Astrocyte (in vitro differentiated cells and primary cell): ENCODE data around the gene HSPA8. TPM values are rescaled to one million over a fixed set of nuclear protein-coding genes. Genes with fewer than 3 reads are reported as not detected.

ENCODE experiments used
- DNase-seq: peaks from one replicate; pipeline ENCODE4 v3.0.0-alpha.2; 2010; ENCODE audit warnings: low read depth
- FAIRE-seq: peaks from 2 replicates; lab custom pipeline; 2011; peaks lifted over from hg19 to GRCh38; lab: Jason Lieb, UNC
- H2AFZ ChIP-seq: 2 replicates; pipeline ENCODE4 v1.6.0; 2012; ENCODE audit warnings: low read depth, low read length, inconsistent platforms
- H3K27ac ChIP-seq: 2 replicates; pipeline ENCODE4 v1.5.1; 2011; ENCODE audit warnings: low read depth, low read length, inconsistent platforms
- H3K27me3 ChIP-seq: 2 replicates; pipeline ENCODE4 v1.6.0; 2011; ENCODE audit warnings: low read length, inconsistent platforms; ENCODE audit not compliant: insufficient read depth
- H3K36me3 ChIP-seq: 2 replicates; pipeline ENCODE4 v1.5.1; 2011; ENCODE audit warnings: low read length, inconsistent platforms; ENCODE audit not compliant: insufficient read depth
- H3K4me1 ChIP-seq: 2 replicates; pipeline ENCODE4 v1.5.1; 2011; ENCODE audit warnings: low read length, inconsistent platforms; ENCODE audit not compliant: insufficient read depth
- H3K4me2 ChIP-seq: 2 replicates; pipeline ENCODE4 v1.6.0; 2012; ENCODE audit warnings: low read length, inconsistent platforms
- H3K4me3 ChIP-seq: 2 replicates; pipeline ENCODE4 v1.5.1; 2011; ENCODE audit warnings: low read depth, mild to moderate bottlenecking, low read length, inconsistent platforms; ENCODE audit not compliant: insufficient read depth
- H3K79me2 ChIP-seq: 2 replicates; pipeline ENCODE4 v1.6.0; 2012; ENCODE audit warnings: mild to moderate bottlenecking, low read length, inconsistent platforms; ENCODE audit not compliant: insufficient read depth
- H3K9ac ChIP-seq: 2 replicates; pipeline ENCODE4 v1.6.0; 2012; ENCODE audit warnings: mild to moderate bottlenecking, low read length, inconsistent platforms
- H3K9me3 ChIP-seq: 2 replicates; pipeline ENCODE4 v1.5.1; 2012; ENCODE audit warnings: low read depth, mild to moderate bottlenecking, low read length, inconsistent platforms; ENCODE audit not compliant: insufficient read depth
- H4K20me1 ChIP-seq: 2 replicates; pipeline ENCODE4 v1.6.0; 2012; ENCODE audit warnings: low read length, inconsistent platforms; ENCODE audit not compliant: insufficient read depth
- H3K27ac Mint-ChIP-seq: one replicate; pipeline ENCODE4 v1.8.0; 2021; ENCODE audit warnings: mild to moderate bottlenecking, mixed read lengths; ENCODE audit not compliant: unreplicated experiment
- H3K27me3 Mint-ChIP-seq: one replicate; pipeline ENCODE4 v1.8.0; 2021; ENCODE audit warnings: low read depth, mixed read lengths; ENCODE audit not compliant: unreplicated experiment
- H3K36me3 Mint-ChIP-seq: one replicate; pipeline ENCODE4 v1.8.0; 2021; ENCODE audit warnings: low read depth, mixed read lengths; ENCODE audit not compliant: unreplicated experiment
- H3K4me1 Mint-ChIP-seq: one replicate; pipeline ENCODE4 v1.8.0; 2021; ENCODE audit warnings: low read depth, mixed read lengths; ENCODE audit not compliant: unreplicated experiment
- H3K4me3 Mint-ChIP-seq: one replicate; pipeline ENCODE4 v1.8.0; 2021; ENCODE audit warnings: mild to moderate bottlenecking, moderate library complexity, mixed read lengths; ENCODE audit not compliant: unreplicated experiment
- H3K9me3 Mint-ChIP-seq: one replicate; pipeline ENCODE4 v1.8.0; 2021; ENCODE audit warnings: mild to moderate bottlenecking, mixed read lengths; ENCODE audit not compliant: unreplicated experiment
- EZH2 ChIP-seq: IDR thresholded peaks from 2 replicates; pipeline ENCODE4 v1.6.1; 2012; ENCODE audit warnings: mild to moderate bottlenecking, low read length, inconsistent platforms; ENCODE audit not compliant: insufficient read depth
- total RNA-seq: library from RNA; stranded (reverse); gene quantifications from 2 replicates; pipeline ENCODE4 v1.2.1, GENCODE V29; 2021
- TF ChIP-seq, protein P1 (sequence below): IDR thresholded peaks from 2 replicates; pipeline ENCODE4 v1.5.1; 2011; ENCODE audit warnings: low read depth, mild to moderate bottlenecking, inconsistent platforms, low read length, moderate library complexity; ENCODE audit not compliant: insufficient read depth

HSPA8 gene
- total RNA-seq, 1 donor from 2014 or later, result 1,502 TPM

DNA sequence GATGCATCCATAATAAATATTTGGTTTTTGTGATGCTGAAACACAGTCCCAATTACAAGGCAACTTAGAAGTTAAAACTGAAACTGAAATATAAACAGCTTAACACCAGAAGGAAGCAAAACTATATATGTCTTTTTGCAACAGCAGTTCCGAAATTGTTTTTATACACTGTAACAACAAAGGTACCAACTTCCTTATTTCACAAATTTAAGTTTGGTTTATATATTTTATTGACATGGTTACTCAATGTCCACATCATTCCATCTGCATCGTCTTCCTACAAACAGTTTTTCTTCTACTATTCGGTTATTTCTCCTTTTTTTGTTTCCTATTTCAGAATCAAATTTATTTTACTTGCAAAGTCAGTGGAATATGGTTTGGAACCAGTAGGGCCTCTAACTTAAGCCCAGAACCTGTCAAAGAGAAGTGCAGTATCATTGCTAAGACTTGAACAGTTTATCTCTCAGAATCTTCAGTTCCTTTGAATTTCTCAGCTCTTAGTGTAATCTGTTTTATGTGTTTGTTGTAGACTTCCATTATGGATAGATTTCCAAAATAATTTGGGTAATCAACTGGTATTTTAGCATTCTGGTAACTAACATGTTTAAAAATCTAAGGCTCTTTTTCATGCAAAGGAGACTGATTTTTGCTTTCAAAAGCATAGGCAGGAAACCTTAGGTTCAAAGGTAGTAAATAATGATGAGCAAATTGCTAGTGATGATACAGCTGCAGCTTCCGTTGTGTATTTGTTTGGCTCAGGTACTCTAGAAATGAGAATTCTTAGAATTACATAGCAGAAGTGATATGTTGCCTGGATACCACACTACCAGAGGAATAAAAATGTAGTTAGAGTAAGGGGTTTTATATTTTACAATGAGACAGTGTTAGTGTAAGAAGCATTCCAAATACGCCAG is 8.2 kb upstream of the HSPA8 start:
- Histone ChIP-seq H3K27me3 (no peaks in the 10 kb centered on the region), H3K4me2 (no peak overlapping the region), H4K20me1 (no peaks in the 10 kb centered on the region), H3K27ac (no peak overlapping the region), H3K9me3 (no peaks in the 10 kb centered on the region), H3K9ac (no peak overlapping the region), H3K79me2 (no peaks in the 10 kb centered on the region), H3K36me3 (peaks cover 5% of the 10 kb centered on the region), H3K4me1 (no peaks in the 10 kb centered on the region), H3K4me3 (no peak overlapping the region), H2AFZ (no peak overlapping the region)
- no peak for TF ChIP-seq EZH2
- TF ChIP-seq, protein P1, sequence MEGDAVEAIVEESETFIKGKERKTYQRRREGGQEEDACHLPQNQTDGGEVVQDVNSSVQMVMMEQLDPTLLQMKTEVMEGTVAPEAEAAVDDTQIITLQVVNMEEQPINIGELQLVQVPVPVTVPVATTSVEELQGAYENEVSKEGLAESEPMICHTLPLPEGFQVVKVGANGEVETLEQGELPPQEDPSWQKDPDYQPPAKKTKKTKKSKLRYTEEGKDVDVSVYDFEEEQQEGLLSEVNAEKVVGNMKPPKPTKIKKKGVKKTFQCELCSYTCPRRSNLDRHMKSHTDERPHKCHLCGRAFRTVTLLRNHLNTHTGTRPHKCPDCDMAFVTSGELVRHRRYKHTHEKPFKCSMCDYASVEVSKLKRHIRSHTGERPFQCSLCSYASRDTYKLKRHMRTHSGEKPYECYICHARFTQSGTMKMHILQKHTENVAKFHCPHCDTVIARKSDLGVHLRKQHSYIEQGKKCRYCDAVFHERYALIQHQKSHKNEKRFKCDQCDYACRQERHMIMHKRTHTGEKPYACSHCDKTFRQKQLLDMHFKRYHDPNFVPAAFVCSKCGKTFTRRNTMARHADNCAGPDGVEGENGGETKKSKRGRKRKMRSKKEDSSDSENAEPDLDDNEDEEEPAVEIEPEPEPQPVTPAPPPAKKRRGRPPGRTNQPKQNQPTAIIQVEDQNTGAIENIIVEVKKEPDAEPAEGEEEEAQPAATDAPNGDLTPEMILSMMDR, result no peak
- DNase-seq (no peak), FAIRE-seq (no peak)
- H3K4me1 Mint-ChIP-seq, result peaks cover 5% of the 10 kb centered on the region
- no peaks in the 10 kb centered on the region for H3K27me3 Mint-ChIP-seq
- H3K4me3 Mint-ChIP-seq, result no peak overlapping the region
- H3K27ac Mint-ChIP-seq, result no peak overlapping the region
- no peaks in the 10 kb centered on the region for H3K9me3 Mint-ChIP-seq
- peaks cover 4% of the 10 kb centered on the region for H3K36me3 Mint-ChIP-seq

DNA sequence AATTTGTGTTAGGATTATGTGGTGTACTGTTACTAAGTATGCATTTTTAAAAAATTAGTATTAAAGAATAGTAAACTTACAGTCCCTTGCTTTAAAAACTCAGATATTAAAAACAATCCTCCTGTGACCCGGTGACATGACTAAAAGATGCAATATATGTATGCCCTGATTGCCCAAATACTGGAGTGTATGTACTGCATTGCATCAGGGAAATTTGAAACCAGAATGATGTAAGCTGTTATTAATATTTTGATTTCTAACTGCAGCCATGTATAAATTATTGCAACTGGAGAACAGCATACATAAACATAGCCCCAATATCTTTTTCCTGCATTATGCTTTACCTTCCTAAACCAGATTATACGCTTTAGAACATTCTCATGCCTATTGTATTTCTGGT is 3.7 kb upstream of the HSPA8 start:
- Histone ChIP-seq H2AFZ (no peak overlapping the region), H3K4me1 (peaks cover 16% of the 10 kb centered on the region), H3K27me3 (no peaks in the 10 kb centered on the region), H3K36me3 (peaks cover 7% of the 10 kb centered on the region), H3K4me2 (no peak overlapping the region), H3K27ac (no peak overlapping the region), H3K9me3 (no peaks in the 10 kb centered on the region), H4K20me1 (peaks cover 13% of the 10 kb centered on the region), H3K4me3 (no peak overlapping the region), H3K9ac (no peak overlapping the region), H3K79me2 (peaks cover 35% of the 10 kb centered on the region)
- no peak for FAIRE-seq
- no peak for DNase-seq
- Mint-ChIP-seq H3K4me1 (peaks cover 16% of the 10 kb centered on the region), H3K27me3 (no peaks in the 10 kb centered on the region), H3K36me3 (peaks cover 9% of the 10 kb centered on the region), H3K27ac (no peak overlapping the region), H3K9me3 (no peaks in the 10 kb centered on the region), H3K4me3 (no peak overlapping the region)
- TF ChIP-seq, protein P1, result no peak
- TF ChIP-seq EZH2, result no peak
